GM23338 (cell line): Measurements from ENCODE around the gene TECR. TPM values are rescaled to one million over a fixed set of nuclear protein-coding genes. Genes with fewer than 3 reads are reported as not detected.

Experiments
- ATAC-seq: fragments of 200-7000 bp; cut with Tn5 transposase; 3 replicates; pipeline ENCODE4 v1.9.1; 2020
- DNase-seq: peaks from one replicate; pipeline ENCODE4 v3.0.0-alpha.2; 2015; ENCODE audit warnings: low spot score
- H2AFZ ChIP-seq: fragments of 200-600 bp; sonication (generic); 2 replicates; pipeline ENCODE4 v1.8.0; 2016; ENCODE audit warnings: antibody characterized with exemption, mild to moderate bottlenecking, moderate library complexity
- H3F3A ChIP-seq: fragments of 200-600 bp; sonication (generic); replicated peaks from 2 replicates; pipeline ENCODE4 v1.8.0; 2017; ENCODE audit warnings: antibody characterized with exemption, mixed run types, low read depth
- H3K27ac ChIP-seq: fragments of 200-600 bp; sonication (generic); 2 replicates; pipeline ENCODE4 v1.6.1; 2016; ENCODE audit warnings: low read depth
- H3K27me3 ChIP-seq: fragments of 200-600 bp; sonication (generic); 2 replicates; pipeline ENCODE4 v1.8.0; 2016; ENCODE audit warnings: mild to moderate bottlenecking, mixed run types, moderate library complexity; ENCODE audit not compliant: insufficient read depth
- H3K36me3 ChIP-seq: fragments of 200-600 bp; sonication (generic); 2 replicates; pipeline ENCODE4 v1.8.0; 2016; ENCODE audit warnings: mild to moderate bottlenecking; ENCODE audit not compliant: insufficient read depth
- H3K4me1 ChIP-seq: fragments of 200-600 bp; sonication (generic); 2 replicates; pipeline ENCODE4 v1.8.0; 2016; ENCODE audit warnings: mild to moderate bottlenecking, moderate library complexity; ENCODE audit not compliant: insufficient read depth
- H3K4me2 ChIP-seq: fragments of 200-600 bp; sonication (generic); 2 replicates; pipeline ENCODE4 v1.7.1; 2017; ENCODE audit warnings: mixed run types
- H3K4me3 ChIP-seq: fragments of 200-600 bp; sonication (generic); 2 replicates; pipeline ENCODE4 v1.6.1; 2016; ENCODE audit warnings: mixed run types
- H3K79me2 ChIP-seq: fragments of 200-600 bp; sonication (generic); replicated peaks from 2 replicates; pipeline ENCODE4 v1.8.0; 2017; ENCODE audit warnings: mild to moderate bottlenecking; ENCODE audit not compliant: insufficient read depth
- H3K9me2 ChIP-seq: fragments of 200-600 bp; sonication (generic); 2 replicates; pipeline ENCODE4 v1.8.0; 2017; ENCODE audit not compliant: insufficient read depth
- H4K20me1 ChIP-seq: fragments of 200-600 bp; sonication (generic); replicated peaks from 2 replicates; pipeline ENCODE4 v1.8.0; 2017; ENCODE audit warnings: mild to moderate bottlenecking; ENCODE audit not compliant: insufficient read depth
- H3K27ac Mint-ChIP-seq: 2 replicates; pipeline ENCODE4 v1.8.0; 2020; ENCODE audit warnings: inconsistent platforms, mild to moderate bottlenecking, moderate library complexity, mixed read lengths
- H3K27me3 Mint-ChIP-seq: 3 replicates; pipeline ENCODE4 v1.8.0; 2022; ENCODE audit warnings: low read depth, mild to moderate bottlenecking, moderate library complexity, mixed read lengths, inconsistent platforms; ENCODE audit not compliant: insufficient read depth, poor library complexity
- H3K36me3 Mint-ChIP-seq: 3 replicates; pipeline ENCODE4 v1.8.0; 2021; ENCODE audit warnings: low read depth, mild to moderate bottlenecking, inconsistent platforms, moderate library complexity, mixed read lengths
- H3K4me1 Mint-ChIP-seq: 3 replicates; pipeline ENCODE4 v1.8.0; 2020; ENCODE audit warnings: mild to moderate bottlenecking, inconsistent platforms, mixed read lengths
- H3K4me3 Mint-ChIP-seq: 3 replicates; pipeline ENCODE4 v1.8.0; 2021; ENCODE audit warnings: moderate library complexity, mild to moderate bottlenecking, inconsistent platforms, mixed read lengths
- H3K9me3 Mint-ChIP-seq: 3 replicates; pipeline ENCODE4 v1.8.0; 2020; ENCODE audit warnings: moderate library complexity, mild to moderate bottlenecking, inconsistent platforms, mixed read lengths
- CREB1 ChIP-seq: fragments of 250-450 bp; sonication (Bioruptor Pico); IDR thresholded peaks from 2 replicates; pipeline ENCODE4 v1.5.0; 2020; ENCODE audit warnings: low read depth, mild to moderate bottlenecking, moderate library complexity
- EZH2 ChIP-seq: fragments of 200-600 bp; sonication (generic); IDR thresholded peaks from one replicate; pipeline ENCODE4 v1.8.0; 2017; ENCODE audit warnings: antibody characterized with exemption, mild to moderate bottlenecking, low read depth; ENCODE audit not compliant: unreplicated experiment
- EZH2phosphoT487 ChIP-seq: fragments of 200-600 bp; sonication (generic); IDR thresholded peaks from one replicate; pipeline ENCODE4 v1.8.1; 2018; ENCODE audit warnings: antibody characterized with exemption; ENCODE audit not compliant: unreplicated experiment
- JUNB ChIP-seq: IDR thresholded peaks from one replicate; pipeline ENCODE4 v1.6.1; 2016; ENCODE audit warnings: antibody characterized with exemption; ENCODE audit not compliant: unreplicated experiment
- NANOG ChIP-seq: IDR thresholded peaks from 2 replicates; pipeline ENCODE4 v1.6.1; 2016; ENCODE audit warnings: antibody characterized with exemption, borderline replicate concordance
- POLR2AphosphoS5 ChIP-seq: IDR thresholded peaks from 2 replicates; pipeline ENCODE4 v1.6.1; 2016; ENCODE audit warnings: antibody characterized with exemption, low read depth
- STAT1 ChIP-seq: IDR thresholded peaks from one replicate; pipeline ENCODE4 v1.6.1; 2016; ENCODE audit warnings: antibody characterized with exemption; ENCODE audit not compliant: unreplicated experiment
- ZNF114 ChIP-seq: fragments of 250-450 bp; sonication (Bioruptor Pico); IDR thresholded peaks from 2 replicates; pipeline ENCODE4 v1.5.0; 2020; ENCODE audit warnings: mild to moderate bottlenecking, moderate library complexity
- ZNF331 ChIP-seq: fragments of 250-450 bp; sonication (Bioruptor Pico); IDR thresholded peaks from 2 replicates; pipeline ENCODE4 v1.5.0; 2020; ENCODE audit warnings: low read depth, mild to moderate bottlenecking, moderate library complexity
- polyA plus RNA-seq: library from polyadenylated mRNA; unstranded; fragments of >200 nt; fragmentation: Nextera tagmentation; extraction: Ambion mirVana; gene quantifications from 2 replicates; pipeline ENCODE4 v1.2.1, GENCODE V29; 2016
- total RNA-seq: library from RNA; depleted of rRNA; stranded (reverse); fragments of >200 nt; shearing (Covaris generic); gene quantifications from 2 replicates; pipeline ENCODE4 v1.2.3, GENCODE V29; 2014
- TF ChIP-seq, protein P1 (sequence below), 2 experiments: fragments of 200-600 bp in 1 of 2; sonication (generic) in 1 of 2; conservative IDR thresholded peaks; 2 replicates each; pipeline versions ENCODE4 v1.5.1 to v1.6.1; 2016 to 2017; ENCODE audit warnings: antibody characterized with exemption in 2 of 2, low read depth in 2 of 2, mild to moderate bottlenecking in 2 of 2, moderate library complexity in 1 of 2
- TF ChIP-seq, protein P2 (sequence below): IDR thresholded peaks from 2 replicates; pipeline ENCODE4 v1.6.1; 2016; ENCODE audit warnings: antibody characterized with exemption
- TF ChIP-seq, protein P3 (sequence below): fragments of 250-450 bp; sonication (Bioruptor Pico); IDR thresholded peaks from 2 replicates; pipeline ENCODE4 v1.5.0; 2020; ENCODE audit warnings: mild to moderate bottlenecking, moderate library complexity
- TF ChIP-seq, protein P4 (sequence below): IDR thresholded peaks from one replicate; pipeline ENCODE4 v1.6.1; 2018; ENCODE audit warnings: antibody characterized with exemption; ENCODE audit not compliant: unreplicated experiment

The TECR gene
- total and polyA plus RNA-seq, 2 experiments from 2014 or later: 107 to 268 TPM

DNA sequence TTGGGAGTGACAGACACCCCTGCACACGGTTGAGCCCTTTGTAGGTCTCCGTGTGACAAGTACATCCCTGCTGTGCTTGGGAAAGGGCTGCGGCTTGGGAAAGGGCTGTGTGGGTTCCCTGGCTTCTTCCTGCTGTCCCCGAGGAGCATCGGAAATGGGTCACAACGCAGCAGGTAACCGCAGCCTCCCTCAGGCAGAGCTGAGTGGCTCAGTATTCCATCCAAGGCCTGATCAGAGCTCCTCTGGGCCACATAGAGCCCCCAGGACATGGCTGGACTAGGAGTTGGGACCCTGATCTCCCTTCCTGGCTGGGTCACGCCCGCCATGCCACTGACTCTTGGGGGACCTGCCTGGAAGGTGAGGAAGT is 16.3 kb downstream of the TECR start:
- Mint-ChIP-seq H3K9me3 (no peaks in the 10 kb centered on the region), H3K4me1 (no peaks in the 10 kb centered on the region; the same call in 1 of the 3 replicates)
- TF ChIP-seq ZNF114 (no peak), CREB1 (CRISPR knock-in tag) (no peak), JUNB (no peak), POLR2AphosphoS5 (no peak), NANOG (no peak), EZH2phosphoT487 (no peak), EZH2 (no peak), ZNF331 (CRISPR knock-in tag) (no peak), STAT1 (no peak)
- TF ChIP-seq, protein P1, sequence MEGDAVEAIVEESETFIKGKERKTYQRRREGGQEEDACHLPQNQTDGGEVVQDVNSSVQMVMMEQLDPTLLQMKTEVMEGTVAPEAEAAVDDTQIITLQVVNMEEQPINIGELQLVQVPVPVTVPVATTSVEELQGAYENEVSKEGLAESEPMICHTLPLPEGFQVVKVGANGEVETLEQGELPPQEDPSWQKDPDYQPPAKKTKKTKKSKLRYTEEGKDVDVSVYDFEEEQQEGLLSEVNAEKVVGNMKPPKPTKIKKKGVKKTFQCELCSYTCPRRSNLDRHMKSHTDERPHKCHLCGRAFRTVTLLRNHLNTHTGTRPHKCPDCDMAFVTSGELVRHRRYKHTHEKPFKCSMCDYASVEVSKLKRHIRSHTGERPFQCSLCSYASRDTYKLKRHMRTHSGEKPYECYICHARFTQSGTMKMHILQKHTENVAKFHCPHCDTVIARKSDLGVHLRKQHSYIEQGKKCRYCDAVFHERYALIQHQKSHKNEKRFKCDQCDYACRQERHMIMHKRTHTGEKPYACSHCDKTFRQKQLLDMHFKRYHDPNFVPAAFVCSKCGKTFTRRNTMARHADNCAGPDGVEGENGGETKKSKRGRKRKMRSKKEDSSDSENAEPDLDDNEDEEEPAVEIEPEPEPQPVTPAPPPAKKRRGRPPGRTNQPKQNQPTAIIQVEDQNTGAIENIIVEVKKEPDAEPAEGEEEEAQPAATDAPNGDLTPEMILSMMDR (conservative IDR thresholded peaks at IDR 0.05; ENCODE audit: low read depth in 2 of 2): no peak
- TF ChIP-seq, protein P2, sequence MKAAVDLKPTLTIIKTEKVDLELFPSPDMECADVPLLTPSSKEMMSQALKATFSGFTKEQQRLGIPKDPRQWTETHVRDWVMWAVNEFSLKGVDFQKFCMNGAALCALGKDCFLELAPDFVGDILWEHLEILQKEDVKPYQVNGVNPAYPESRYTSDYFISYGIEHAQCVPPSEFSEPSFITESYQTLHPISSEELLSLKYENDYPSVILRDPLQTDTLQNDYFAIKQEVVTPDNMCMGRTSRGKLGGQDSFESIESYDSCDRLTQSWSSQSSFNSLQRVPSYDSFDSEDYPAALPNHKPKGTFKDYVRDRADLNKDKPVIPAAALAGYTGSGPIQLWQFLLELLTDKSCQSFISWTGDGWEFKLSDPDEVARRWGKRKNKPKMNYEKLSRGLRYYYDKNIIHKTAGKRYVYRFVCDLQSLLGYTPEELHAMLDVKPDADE: no peak
- TF ChIP-seq, protein P3, sequence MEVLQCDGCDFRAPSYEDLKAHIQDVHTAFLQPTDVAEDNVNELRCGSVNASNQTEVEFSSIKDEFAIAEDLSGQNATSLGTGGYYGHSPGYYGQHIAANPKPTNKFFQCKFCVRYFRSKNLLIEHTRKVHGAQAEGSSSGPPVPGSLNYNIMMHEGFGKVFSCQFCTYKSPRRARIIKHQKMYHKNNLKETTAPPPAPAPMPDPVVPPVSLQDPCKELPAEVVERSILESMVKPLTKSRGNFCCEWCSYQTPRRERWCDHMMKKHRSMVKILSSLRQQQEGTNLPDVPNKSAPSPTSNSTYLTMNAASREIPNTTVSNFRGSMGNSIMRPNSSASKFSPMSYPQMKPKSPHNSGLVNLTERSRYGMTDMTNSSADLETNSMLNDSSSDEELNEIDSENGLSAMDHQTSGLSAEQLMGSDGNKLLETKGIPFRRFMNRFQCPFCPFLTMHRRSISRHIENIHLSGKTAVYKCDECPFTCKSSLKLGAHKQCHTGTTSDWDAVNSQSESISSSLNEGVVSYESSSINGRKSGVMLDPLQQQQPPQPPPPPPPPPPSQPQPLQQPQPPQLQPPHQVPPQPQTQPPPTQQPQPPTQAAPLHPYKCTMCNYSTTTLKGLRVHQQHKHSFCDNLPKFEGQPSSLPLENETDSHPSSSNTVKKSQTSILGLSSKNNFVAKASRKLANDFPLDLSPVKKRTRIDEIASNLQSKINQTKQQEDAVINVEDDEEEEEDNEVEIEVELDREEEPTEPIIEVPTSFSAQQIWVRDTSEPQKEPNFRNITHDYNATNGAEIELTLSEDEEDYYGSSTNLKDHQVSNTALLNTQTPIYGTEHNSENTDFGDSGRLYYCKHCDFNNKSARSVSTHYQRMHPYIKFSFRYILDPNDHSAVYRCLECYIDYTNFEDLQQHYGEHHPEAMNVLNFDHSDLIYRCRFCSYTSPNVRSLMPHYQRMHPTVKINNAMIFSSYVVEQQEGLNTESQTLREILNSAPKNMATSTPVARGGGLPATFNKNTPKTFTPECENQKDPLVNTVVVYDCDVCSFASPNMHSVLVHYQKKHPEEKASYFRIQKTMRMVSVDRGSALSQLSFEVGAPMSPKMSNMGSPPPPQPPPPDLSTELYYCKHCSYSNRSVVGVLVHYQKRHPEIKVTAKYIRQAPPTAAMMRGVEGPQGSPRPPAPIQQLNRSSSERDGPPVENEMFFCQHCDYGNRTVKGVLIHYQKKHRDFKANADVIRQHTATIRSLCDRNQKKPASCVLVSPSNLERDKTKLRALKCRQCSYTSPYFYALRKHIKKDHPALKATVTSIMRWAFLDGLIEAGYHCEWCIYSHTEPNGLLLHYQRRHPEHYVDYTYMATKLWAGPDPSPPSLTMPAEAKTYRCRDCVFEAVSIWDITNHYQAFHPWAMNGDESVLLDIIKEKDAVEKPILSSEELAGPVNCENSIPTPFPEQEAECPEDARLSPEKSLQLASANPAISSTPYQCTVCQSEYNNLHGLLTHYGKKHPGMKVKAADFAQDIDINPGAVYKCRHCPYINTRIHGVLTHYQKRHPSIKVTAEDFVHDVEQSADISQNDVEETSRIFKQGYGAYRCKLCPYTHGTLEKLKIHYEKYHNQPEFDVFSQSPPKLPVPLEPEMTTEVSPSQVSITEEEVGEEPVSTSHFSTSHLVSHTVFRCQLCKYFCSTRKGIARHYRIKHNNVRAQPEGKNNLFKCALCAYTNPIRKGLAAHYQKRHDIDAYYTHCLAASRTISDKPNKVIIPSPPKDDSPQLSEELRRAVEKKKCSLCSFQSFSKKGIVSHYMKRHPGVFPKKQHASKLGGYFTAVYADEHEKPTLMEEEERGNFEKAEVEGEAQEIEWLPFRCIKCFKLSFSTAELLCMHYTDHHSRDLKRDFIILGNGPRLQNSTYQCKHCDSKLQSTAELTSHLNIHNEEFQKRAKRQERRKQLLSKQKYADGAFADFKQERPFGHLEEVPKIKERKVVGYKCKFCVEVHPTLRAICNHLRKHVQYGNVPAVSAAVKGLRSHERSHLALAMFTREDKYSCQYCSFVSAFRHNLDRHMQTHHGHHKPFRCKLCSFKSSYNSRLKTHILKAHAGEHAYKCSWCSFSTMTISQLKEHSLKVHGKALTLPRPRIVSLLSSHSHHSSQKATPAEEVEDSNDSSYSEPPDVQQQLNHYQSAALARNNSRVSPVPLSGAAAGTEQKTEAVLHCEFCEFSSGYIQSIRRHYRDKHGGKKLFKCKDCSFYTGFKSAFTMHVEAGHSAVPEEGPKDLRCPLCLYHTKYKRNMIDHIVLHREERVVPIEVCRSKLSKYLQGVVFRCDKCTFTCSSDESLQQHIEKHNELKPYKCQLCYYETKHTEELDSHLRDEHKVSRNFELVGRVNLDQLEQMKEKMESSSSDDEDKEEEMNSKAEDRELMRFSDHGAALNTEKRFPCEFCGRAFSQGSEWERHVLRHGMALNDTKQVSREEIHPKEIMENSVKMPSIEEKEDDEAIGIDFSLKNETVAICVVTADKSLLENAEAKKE (CRISPR knock-in tag): no peak
- TF ChIP-seq, protein P4, sequence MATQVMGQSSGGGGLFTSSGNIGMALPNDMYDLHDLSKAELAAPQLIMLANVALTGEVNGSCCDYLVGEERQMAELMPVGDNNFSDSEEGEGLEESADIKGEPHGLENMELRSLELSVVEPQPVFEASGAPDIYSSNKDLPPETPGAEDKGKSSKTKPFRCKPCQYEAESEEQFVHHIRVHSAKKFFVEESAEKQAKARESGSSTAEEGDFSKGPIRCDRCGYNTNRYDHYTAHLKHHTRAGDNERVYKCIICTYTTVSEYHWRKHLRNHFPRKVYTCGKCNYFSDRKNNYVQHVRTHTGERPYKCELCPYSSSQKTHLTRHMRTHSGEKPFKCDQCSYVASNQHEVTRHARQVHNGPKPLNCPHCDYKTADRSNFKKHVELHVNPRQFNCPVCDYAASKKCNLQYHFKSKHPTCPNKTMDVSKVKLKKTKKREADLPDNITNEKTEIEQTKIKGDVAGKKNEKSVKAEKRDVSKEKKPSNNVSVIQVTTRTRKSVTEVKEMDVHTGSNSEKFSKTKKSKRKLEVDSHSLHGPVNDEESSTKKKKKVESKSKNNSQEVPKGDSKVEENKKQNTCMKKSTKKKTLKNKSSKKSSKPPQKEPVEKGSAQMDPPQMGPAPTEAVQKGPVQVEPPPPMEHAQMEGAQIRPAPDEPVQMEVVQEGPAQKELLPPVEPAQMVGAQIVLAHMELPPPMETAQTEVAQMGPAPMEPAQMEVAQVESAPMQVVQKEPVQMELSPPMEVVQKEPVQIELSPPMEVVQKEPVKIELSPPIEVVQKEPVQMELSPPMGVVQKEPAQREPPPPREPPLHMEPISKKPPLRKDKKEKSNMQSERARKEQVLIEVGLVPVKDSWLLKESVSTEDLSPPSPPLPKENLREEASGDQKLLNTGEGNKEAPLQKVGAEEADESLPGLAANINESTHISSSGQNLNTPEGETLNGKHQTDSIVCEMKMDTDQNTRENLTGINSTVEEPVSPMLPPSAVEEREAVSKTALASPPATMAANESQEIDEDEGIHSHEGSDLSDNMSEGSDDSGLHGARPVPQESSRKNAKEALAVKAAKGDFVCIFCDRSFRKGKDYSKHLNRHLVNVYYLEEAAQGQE: no peak

More for the DNA sequence above, 16.3 kb downstream of the TECR start:
- peaks cover 32% of the 10 kb centered on the region for H3K79me2 ChIP-seq
- ATAC-seq: no peak
- peaks cover 9% of the 10 kb centered on the region for H3K36me3 Mint-ChIP-seq
- no peak overlapping the region for H3K4me3 ChIP-seq
- no peak overlapping the region for H2AFZ ChIP-seq
- no peaks in the 10 kb centered on the region for H3F3A ChIP-seq
- H3K4me1 ChIP-seq: no peaks in the 10 kb centered on the region
- H3K27ac ChIP-seq: no peak overlapping the region
- peak overlapping the region; percentile 75; the same call in 1 of the 2 replicates for H3K27ac Mint-ChIP-seq
- no peak for DNase-seq
- no peaks in the 10 kb centered on the region; the same call in 1 of the 2 replicates for H3K36me3 ChIP-seq
- no peak overlapping the region for H3K4me2 ChIP-seq
- peaks cover 12% of the 10 kb centered on the region for H4K20me1 ChIP-seq
- no peaks in the 10 kb centered on the region for H3K27me3 ChIP-seq
- H3K27me3 Mint-ChIP-seq: peaks cover 10% of the 10 kb centered on the region
- no peaks in the 10 kb centered on the region for H3K9me2 ChIP-seq
- no peak overlapping the region for H3K4me3 Mint-ChIP-seq
